ENCODE measurements around the gene ARHGAP22.

Gene ARHGAP22

DNA sequence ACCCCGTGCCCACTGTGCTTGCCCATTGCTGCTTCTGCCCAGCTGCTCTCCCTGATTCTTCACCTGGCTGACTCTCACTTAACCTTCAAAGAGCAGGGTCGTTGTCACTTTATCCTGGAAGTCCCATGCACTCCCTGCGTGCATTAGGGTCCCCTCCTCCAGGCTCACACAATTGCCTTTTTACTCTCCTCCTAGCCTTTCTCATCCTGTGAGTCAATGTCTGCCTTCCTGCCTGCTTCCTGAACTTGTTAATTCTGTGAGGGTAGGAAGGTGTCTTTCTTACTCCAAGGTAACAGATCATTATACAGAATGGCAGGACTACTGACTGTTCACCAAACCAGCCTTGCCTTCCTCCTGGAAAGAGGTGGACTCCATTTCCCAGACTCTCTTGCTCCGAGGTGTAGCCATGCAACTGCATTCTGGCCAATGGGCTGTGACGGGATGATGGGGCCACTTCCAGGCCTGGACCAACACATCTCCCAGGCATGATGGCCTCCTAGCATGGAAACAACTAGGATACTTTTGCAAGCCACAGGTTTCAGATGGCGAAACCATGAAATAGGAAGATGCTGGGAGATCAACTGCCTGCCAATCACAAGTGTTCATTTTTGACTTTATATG, 54.7 kb downstream of the ARHGAP22 start:
- DNase-seq, result no peak

DNA sequence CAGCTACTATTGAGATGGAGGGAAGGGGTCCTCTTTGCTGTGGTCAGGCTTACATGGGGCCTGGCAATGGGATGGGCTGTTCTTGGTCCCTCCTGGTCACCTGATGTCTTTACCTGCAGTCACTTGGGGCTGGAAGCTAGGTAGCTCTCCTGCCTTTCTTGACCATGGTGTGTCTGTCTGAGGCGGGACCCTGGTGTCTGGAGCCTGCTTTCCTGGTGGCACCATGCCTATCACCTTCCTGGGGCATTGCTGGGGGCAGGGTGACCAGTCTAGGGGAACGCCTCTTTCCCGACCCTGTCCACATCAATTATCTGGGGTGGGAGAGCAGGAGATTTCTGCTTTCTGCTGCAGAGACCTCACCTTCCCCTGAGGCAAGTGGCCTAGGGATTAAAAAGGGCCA, 55.6 kb downstream of the ARHGAP22 start:
- no peak for DNase-seq

DNA sequence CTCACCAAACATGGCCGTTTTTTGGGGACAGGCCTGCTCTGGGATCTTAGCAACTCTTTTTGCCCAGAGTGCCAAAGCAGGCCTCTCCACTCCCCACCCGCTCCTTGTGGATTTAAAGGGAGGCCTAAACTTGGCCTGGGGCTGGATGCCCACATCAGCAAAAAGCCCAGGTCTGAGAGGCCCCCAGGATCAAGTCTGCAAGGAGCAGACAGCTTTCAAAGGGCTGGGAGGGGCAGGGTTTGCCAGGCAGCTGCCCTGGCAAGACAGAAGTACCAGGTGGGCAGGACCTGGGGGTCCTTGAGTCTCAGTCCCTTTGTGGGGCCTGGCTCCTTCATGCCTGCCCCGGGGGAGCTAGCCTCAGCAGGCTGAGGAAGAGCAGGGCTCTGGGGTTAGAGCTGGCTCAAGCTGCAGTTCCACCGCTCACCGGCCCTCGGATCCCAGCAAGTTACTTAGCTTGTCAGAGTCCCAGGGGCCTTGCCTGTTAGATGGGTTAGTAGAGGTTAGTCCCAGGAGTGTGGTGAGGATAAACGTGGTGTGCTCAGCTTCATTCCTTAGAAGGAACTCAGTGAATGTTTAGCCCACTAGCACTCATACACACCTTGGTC, 56.2 kb downstream of the ARHGAP22 start:
- no peak for DNase-seq

DNA sequence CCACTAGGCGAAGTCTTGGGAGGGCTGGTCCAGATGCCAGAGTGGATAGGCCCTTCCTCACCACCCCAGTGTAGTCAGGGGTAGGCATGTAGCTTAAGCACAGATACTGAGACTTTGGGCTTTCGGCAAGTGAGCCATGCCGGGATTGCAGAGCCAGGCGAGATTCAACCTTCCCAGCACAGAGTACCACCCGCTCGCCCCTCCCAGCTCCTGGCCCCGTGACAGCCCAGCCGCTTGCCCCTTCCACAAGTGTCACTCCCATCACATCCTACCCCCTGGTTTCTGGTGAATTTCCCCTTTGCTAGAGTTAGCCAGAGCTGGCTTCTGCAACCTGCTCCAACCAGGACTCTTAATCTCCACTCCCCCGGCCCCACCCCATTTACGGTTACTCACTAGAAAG, 56.9 kb downstream of the ARHGAP22 start:
- DNase-seq, result no peak

DNA sequence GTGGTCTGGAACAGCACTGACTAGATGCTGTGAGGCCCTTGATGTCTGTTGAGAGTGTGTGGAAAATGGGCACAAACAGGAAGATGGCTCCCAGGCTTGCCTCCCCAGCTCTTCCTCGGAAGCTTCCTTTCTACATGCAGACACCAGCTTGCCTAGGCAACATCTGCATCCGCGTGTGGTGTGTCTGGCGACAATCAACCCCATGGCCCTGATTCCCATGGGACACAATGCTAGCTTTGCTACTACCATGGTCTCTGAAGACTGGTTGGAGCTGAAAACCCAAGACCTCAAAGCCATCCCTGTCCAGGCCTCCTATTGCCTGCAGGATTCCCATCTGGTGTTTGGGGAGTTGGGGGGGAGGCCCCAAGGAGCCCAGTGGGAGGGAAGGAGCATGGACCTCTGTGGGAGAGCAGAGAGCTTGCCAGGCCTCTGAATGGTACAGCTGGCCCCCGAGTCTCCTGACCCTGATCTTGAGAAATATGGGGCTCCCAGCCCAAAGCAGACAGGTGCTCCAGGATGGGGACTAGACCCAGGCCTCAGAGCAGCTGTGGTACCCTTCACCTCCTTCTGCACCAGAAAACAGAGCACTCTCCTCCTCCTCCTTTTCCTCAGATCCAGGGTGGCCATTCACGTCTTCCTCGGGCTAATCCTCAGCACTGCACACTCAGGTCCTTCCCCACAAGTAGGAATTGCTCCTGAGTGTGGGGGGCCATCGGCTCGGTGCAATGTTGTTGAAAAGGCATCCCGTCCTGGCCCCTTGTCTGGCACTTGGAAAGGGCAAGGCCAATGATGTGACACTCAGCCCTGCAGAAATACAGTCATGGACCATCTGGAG, 57.6 kb downstream of the ARHGAP22 start:
- no peak for DNase-seq

DNA sequence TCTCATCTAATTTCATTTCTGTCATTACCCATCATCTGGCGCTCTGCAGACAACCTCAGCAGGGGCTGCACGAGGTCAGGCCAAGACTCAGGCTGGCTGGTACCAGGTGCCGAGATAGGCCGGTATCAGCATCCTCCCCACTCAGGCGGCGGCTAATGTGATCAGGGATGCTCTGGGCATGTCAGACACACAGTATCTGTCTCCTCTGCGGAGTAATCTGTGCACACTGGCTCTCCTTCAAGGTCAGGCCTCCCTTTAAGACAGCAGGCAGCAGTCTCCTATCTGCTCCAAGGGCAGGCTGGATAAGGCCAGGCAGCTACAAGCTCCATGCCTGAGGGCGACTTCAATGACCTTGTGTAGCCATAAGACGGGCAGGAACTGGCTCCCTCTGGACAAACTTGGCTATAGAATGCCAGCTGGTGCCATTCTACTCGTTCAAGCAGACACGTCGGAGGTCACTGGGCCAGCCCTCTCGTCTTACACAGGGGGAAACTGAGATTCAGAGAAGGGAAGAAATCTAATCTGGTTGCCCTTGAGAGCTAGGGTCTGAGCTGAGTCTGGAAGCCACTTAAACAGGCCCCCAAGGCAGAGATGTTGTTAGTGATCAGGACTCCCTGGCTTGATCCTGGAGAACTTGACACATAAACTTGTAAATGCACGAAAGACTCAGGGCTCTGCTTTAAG, 59.3 kb downstream of the ARHGAP22 start:
- DNase-seq, result no peak

DNA sequence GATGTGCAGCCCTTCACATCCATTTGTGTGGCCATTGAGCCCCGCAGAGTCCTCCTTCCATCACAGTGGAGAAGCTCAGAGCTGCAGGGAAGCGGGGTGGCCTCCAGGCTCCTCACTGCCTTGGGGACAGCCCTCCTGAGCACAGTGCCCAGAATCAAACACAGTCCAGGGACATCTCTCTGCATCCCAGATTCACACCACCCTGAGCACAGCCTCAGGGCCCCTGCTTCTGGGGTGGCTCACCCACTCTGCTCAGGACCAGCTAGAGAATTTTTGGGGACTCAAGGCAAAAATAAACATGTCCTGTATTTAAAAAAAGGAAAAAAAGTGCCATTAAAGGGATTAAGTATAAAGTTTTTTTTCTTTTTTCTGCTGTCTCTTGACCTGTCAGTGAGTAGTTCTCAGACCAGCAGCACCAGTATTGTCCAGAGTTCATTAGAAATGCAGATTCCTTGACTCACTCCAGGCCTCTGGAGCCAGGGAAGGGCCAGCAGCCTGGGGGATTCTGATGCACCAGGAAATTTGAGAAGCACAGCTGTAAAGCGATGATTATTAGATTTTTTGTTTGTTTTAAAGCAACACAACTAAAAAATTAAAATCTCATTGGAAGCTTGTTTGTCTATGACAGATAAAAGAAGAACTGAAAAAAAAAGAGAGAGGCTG, 61.6 kb downstream of the ARHGAP22 start:
- no peak for DNase-seq

DNA sequence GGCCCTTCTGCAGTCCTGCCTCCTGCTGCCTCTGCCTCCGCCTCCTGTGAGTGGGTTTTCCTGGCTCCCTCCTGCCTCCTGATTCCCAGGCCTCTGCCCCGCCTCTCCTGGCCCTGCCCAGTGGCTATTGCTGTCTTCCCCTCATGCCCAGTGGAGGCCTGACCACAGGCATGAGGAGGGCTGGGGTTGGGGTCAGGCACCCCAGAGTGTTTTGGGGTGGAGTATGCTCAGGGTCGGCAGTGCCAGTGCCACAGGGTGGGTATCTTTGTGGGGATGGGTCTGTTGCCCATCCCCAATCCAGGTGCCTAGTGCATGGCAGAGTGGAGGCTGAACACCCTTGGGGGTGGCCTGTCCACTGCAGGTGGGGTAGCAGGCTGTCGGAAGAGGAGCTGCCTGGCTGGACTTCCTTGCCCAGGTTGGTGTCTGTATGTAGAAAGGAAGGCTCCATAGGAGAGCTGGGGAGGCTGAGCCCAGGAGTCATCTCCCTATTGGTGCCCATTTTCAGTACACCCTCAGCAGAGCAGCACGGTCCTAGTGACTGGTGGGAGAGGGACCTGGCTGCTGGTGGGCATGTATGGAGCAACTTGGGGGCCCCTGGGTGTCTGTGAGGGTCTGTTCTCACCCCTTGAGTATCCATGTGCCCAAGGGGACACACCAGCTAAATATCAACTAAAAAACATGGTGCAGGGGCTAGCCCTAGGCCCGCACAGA, 62.2 kb downstream of the ARHGAP22 start:
- no peak for DNase-seq

DNA sequence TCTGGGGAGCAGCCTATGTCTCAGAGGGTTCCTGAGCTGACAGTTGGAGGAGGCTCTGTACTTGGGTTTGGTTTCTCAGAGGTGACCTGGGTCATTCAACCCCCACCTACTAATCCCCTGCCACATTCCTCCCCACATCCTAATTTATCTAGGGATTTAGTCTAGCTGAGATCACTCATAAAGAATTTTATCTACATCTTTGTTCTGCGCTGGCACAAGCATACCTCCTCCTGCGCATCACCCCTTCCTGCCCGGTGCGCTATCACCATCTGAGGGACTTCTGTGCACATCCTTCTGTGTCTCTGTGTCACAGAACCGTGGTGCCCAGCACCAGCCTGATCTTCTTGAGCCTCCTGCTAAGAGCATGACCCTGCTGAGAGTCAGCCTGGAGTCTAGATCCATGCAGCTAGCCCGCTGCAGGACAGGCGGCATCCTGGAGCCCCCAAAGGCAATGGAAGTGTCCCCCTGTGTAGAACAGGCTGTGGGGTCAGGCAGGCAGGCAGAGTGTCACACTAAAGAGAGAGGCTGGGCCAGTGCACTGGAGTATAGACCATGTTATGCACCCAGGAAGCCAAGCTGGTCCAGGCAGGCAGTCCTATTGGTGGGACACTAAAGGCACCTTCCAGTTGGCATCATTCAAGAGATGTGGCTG, 63.6 kb downstream of the ARHGAP22 start:
- DNase-seq, result no peak

DNA sequence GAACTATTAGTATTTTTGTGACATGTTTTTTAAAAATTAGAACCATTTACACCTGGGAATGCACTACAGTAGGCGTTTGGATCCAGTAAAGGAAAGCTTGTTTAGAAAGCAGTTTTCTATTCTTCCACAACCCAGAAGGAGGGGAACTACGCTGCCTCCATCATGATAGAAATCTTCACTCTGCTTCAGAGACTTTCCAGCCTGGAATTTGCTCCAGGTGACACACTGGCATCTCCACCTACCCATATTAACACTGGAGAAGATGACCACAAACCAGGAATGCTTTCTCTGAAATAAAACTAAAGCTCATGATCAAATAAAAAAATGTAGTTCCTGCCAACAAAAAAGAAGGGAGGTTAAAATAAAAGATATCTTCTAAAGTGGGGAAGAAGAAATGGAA, 66.3 kb downstream of the ARHGAP22 start:
- DNase-seq, result no peak

DNA sequence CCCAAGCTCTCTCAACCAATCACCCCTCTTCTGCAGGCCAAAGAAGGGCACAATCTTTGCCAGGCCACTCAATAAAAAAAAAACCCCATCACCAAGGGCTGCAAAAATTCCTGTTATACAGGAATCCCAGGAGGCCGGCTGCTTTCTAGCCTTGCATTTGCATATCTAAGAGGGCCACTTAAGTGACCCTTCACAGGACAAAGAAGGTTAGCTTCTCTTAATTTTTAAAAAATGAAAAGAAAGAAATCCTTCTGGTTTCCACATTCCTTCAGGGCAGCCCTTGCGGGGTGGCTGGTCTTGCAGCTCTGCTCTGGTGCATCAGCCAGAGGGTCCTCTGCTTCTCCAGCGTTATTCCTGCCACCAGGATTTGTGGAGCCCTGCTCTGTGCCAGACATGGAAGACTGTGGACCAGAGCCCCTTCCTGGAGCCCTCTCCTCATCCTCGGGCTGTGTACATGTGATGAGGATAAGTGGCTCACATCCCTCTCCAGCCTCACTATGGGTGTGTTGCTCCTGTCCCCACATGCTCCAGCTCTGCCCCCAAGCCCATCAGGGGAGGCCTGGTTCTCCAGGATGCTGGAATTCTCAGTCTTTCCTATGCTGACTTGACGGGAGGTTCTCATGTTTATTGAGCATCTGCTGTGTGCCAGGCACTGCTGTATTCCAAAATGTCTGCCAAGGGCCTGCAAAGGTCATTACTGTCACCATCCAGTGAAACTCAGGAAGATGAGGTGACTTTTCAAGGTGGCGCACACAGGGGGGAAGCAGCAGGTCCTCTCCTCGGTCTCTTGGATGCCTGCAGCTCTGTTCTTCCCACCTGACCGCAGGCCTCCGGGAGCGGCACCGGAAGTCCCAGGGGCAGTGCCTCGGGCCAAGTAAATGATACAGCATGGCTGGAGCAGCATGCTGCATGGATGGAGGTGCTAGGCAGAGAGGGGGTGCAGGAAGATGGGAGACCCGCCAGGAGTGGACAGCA, 67.7 kb downstream of the ARHGAP22 start:
- DNase-seq, result no peak

DNA sequence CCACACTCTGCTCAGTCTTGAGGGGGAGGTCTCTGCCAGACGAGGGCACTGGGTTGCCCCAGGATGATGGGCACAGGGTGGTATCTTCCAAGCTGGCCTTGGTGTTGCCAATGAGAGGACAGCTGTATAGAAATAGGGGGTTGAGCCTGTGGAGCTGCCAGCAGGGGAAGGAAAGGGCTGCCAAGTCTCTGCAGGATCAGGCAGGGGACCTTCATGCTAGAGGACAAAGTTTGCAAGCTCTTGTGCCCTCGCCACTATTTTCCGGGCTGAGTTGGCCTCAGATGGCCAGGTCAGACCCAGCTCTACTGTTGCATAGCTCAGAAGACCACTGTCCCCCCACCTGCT, 68.7 kb downstream of the ARHGAP22 start:
- no peak for DNase-seq

DNA sequence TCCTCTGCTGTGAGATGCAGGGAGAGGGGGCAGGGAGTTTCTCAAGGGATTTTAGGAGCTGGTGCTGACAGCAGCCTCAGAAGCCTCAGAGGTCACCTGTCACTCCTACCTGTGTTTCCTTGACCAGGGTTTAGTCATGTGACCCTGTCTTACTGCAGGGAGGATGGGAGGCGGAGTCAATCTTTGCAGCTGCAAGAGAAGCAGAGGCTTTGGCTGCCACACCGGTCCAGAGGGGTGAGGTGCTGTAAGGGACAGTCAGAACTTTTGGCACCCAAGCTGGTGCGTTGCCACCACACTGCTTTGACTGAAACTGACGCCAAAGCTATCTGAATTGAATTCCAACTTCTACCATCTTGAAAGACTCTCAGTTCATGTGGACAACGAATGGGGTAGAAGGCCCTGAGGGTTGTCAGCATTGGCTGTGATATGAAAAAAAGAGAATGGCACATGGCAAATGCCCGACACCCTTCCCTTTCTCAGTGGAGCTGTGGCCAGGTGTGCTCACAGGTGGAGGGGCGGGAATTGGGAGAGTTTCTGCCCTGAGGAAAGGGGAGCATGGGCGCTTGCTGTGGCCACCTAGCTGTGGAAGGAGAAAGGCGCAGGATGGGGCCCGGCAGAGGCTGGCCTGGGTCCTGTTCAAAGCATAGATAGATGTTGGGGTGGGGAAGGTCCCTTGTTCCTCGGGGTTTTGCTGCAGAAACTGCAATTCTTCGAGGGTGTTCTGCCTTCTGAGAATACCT, 69.3 kb downstream of the ARHGAP22 start:
- no peak for DNase-seq

DNA sequence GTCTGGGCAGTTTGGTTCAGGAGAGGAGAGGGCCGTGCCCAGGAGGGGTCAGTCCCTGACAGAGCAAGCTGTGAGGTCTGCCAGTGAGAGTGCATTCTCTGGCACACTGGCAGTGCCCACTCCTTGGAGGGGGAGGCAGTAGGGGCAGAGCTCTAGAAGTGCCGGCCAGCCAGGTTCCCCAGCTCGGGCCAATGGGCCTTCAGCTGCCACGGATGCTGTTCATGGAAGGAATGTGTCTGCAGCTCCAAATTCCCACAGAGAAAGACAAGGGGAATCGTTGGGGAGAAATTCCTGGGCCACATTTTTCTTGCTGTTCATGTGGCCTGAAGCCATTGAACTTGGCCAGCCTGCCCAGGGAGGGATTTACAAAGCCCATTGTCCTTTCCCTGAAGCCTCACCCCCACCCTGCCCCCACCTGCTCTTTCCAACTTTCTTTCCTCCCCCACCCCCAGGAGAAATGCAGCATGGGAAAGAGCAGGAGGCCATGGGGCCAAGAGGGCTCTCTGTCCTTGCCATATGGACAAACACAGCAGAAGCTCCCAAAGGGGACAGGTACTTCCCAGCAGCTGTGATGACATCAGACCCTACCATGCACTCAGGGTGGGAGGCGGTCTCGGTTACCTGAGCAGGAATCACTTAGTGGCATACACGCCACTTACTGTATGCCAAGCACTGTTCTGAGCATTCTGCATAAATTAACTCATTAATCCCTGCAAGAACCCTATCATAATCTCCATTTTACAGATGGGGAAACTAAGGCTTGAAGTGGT, 70.7 kb downstream of the ARHGAP22 start:
- DNase-seq, result no peak

DNA sequence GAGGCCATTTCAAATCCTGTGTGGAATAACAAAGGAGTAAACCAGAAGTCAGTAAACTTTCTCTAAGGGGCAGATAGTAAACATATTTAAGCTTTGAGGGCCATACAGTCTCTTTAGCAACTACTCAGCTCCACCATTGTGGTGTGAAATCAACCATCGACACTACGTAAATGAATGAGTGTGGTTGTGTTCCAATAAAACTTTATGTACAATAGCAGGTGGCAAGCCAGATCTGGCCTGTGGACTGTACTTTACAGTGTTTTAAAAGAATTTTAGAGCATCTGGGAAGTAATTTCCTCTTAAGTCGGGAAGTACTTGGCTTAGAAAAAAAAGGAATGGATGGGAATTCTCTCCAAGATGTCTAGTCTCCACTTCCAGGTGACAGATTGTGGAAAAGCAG, 71.3 kb downstream of the ARHGAP22 start:
- DNase-seq, result no peak

DNA sequence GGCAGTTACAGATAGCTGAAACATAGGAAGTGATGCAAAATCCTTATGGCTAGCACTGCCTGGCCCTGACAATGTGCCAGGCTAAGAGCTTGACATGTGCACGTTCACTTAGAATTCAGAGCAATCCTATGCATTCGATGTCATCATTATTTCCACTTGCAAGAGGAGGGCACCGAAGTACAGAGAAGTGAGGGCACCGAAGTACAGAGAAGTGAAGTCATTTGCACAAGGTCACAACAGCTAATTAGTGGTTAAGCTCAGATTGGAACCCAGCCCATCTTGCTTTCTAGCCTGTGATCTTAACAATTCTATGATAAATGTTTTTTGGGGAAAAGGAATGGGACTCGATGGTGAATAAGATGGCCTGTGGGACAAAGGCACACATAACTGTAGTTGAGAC, 73.4 kb downstream of the ARHGAP22 start:
- DNase-seq, result no peak

DNA sequence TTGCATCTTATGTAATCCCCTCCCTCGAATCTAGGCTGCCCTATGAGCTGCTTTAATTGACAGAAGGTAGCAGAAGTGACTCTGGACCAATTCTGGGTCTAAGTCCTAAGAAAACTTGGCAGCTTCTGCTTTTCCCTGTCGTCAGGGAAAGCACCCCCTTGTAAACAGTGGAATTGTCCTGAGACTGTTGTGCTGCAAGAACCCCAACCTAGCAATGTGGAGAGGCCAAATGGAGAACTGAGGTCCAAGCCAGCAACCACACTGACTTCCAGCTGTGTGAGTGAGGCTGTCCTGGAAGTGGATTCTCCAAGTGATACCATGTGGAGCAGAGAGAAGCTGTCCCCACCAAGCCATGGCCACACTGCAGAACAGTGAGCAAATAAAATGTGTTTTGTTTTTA, 75.5 kb downstream of the ARHGAP22 start:
- no peak for DNase-seq

DNA sequence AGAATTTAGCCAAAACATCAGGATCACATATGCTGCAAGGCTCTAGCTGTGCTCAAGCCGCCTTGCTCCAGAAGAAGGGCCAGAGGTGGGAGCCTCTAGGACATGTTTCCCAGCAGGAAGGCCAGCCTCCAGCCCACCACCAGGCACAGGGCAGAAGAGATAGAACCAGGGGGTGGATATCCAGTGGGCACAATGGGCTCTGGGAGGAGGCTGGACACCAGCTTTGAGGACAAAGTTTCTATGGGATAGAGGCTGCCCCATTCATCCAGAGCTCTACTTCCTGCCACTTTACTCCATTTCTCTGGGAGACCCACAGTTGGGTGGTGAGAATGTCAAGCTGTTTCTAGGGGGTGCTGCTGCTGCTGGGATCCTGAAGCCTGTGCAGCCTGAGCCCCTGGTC, 77.1 kb downstream of the ARHGAP22 start:
- no peak for DNase-seq

DNA sequence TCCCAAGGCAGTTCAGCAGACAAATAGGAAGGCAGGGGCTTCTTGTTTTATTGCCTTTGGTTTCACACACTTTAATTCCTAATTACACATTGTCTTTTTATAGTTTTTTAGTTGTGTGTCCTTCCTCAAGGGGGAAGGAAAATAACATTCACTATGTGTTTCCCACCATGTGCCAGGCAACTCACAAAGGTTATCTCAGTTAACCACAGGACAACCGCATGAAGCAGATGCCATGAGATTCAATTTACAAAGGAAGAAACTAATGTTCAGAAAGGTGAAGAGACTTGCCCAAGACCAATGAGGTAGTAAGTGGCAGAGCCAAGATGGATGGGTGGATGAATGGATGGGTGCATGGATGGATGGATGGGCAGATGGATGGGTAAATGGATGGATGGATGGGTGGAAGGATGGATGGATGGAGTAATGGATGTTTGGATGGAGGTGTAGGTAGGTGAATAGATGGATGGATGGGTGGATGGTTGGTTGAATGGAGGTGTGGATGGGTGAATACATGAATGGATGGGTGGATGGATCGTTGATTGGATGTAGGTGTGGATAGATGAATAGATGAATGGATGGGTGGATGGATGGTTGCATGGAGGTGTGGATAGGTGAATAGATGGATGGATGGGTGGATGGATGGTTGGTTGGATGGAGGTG, 77.9 kb downstream of the ARHGAP22 start:
- DNase-seq, result no peak
